ENCODE data around the gene SGMS2.

DNA sequence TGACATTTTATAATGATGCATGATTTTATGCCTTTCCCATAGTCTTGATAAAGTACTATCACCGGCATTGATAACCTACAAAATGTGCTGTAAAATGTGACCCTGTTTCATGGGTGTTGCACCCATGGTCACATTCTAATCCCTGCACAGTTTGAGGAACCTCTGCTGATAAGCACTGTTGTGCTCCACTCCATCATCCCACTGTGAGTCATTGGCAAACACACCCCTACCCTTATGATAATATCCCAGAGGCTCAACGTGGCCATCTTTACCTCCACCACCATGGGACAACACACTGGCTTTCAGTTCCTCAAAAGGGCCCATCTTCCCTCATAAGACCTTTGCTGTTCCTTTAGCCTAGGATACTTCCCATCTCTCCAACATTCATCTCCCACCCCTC, 32.0 kb upstream of the SGMS2 start:
- TF ChIP-seq, protein P1, sequence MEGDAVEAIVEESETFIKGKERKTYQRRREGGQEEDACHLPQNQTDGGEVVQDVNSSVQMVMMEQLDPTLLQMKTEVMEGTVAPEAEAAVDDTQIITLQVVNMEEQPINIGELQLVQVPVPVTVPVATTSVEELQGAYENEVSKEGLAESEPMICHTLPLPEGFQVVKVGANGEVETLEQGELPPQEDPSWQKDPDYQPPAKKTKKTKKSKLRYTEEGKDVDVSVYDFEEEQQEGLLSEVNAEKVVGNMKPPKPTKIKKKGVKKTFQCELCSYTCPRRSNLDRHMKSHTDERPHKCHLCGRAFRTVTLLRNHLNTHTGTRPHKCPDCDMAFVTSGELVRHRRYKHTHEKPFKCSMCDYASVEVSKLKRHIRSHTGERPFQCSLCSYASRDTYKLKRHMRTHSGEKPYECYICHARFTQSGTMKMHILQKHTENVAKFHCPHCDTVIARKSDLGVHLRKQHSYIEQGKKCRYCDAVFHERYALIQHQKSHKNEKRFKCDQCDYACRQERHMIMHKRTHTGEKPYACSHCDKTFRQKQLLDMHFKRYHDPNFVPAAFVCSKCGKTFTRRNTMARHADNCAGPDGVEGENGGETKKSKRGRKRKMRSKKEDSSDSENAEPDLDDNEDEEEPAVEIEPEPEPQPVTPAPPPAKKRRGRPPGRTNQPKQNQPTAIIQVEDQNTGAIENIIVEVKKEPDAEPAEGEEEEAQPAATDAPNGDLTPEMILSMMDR (IDR thresholded peaks at IDR 0.05) = no peak
- no peak for TF ChIP-seq POLR2AphosphoS5 (IDR thresholded peaks at IDR 0.05)
